ENCODE data around the gene LCP1.

Gene LCP1

GRCh38 chr13:46197299-46198048 is 15.5 kb upstream of the LCP1 start:
- no peak for DNase-seq (ENCODE audit: low read depth)
- H3K4me3 ChIP-seq (ENCODE audit: low read depth, low read length) = no peak overlapping the region
- TF ChIP-seq CTCF (IDR thresholded peaks at IDR 0.05; ENCODE audit: low read depth, low read length, missing control alignments) = no peak

GRCh38 chr13:46195016-46195415 is 13.0 kb upstream of the LCP1 start:
- TF ChIP-seq CTCF (IDR thresholded peaks at IDR 0.05; ENCODE audit: low read depth, low read length, missing control alignments) = no peak
- no peak overlapping the region for H3K4me3 ChIP-seq (ENCODE audit: low read depth, low read length)
- DNase-seq (ENCODE audit: low read depth) = no peak

- no peak for TF ChIP-seq CTCF (IDR thresholded peaks at IDR 0.05; ENCODE audit: low read depth, low read length, missing control alignments)
These were observed 10.4 kb upstream of the LCP1 start for GRCh38 chr13:46192412-46192811.

GRCh38 chr13:46185634-46186033 is 3.7 kb upstream of the LCP1 start:
- DNase-seq (ENCODE audit: low read depth) = no peak
- no peak overlapping the region for H3K4me3 ChIP-seq (ENCODE audit: low read depth, low read length)
- TF ChIP-seq CTCF (IDR thresholded peaks at IDR 0.05; ENCODE audit: low read depth, low read length, missing control alignments) = no peak

More at GRCh38 chr13:46192412-46192811, 10.4 kb upstream of the LCP1 start:
- DNase-seq (ENCODE audit: low read depth) = no peak
- H3K4me3 ChIP-seq (ENCODE audit: low read depth, low read length) = no peak overlapping the region

GRCh38 chr13:46184277-46184699 is 2.3 kb upstream of the LCP1 start:
- peak overlapping the region; percentile 92 for H3K4me3 ChIP-seq (ENCODE audit: low read depth, low read length)
- DNase-seq (ENCODE audit: low read depth) = peak; percentile 73
- peak; percentile 91 for TF ChIP-seq CTCF (IDR thresholded peaks at IDR 0.05; ENCODE audit: low read depth, low read length, missing control alignments)

- no peak for TF ChIP-seq CTCF (IDR thresholded peaks at IDR 0.05; ENCODE audit: low read depth, low read length, missing control alignments)
- DNase-seq (ENCODE audit: low read depth) = no peak
- peak overlapping the region; percentile 92 for H3K4me3 ChIP-seq (ENCODE audit: low read depth, low read length)
These were observed 1.3 kb upstream of the LCP1 start for GRCh38 chr13:46183018-46183946.
